K562 (cell line): ENCODE results near the gene GLRA3. TPM values are rescaled to one million over a fixed set of nuclear protein-coding genes. Genes with fewer than 3 reads are reported as not detected.

ENCODE experiments used
- ATAC-seq: fragments of 200-7000 bp; cut with Tn5 transposase; 3 replicates; pipeline ENCODE4 v1.9.1; 2020; ENCODE audit warnings: moderate library complexity
- BruUV-seq: library from RNA; stranded (reverse); fragments of 400-500 nt; replicated peaks from 2 replicates; lab custom pipeline; 2021; lab: Mats Ljungman, UMichigan
- CTCF ChIA-PET: fragments of 300-600 bp; formaldehyde crosslinking; extraction: SDS; loops from one replicate; lab custom pipeline; 2021; ENCODE audit warnings: low intra/inter-chr PET ratio; lab: Yijun Ruan, JAX
- POLR2A ChIA-PET: fragments of 300-600, 350-650 bp; sonication (Branson Sonifier 250); formaldehyde crosslinking; extraction: SDS; loops from one replicate; lab custom pipeline; 2021; ENCODE audit warnings: antibody characterized with exemption, inconsistent platforms; lab: Yijun Ruan, JAX
- DNase-seq, 4 experiments: peaks; one replicate each; pipeline versions ENCODE4 v3.0.0 to v3.0.0-alpha.2; 2011 to 2018; ENCODE audit warnings: low spot score in 3 of 4, mixed read lengths in 3 of 4; ENCODE audit errors: extremely low read depth in 1 of 4
- FAIRE-seq: peaks from 2 replicates; lab custom pipeline; 2011; peaks lifted over from hg19 to GRCh38; lab: Jason Lieb, UNC
- H2AFZ ChIP-seq: 2 replicates; pipeline ENCODE4 v1.6.0; 2011; ENCODE audit warnings: low read depth, low read length, control low read depth, inconsistent platforms
- H3K27ac ChIP-seq: fragments of 200-600 bp; 3 replicates; pipeline ENCODE4 v1.8.0; 2011; ENCODE audit warnings: low read depth, mild to moderate bottlenecking, control low read depth, inconsistent platforms, low read length, moderate library complexity, mixed read lengths; ENCODE audit errors: extremely low read depth
- H3K27me3 ChIP-seq, 2 experiments: fragments of 300-600 bp in 1 of 2; 2 replicates in 1 of 2; 3 replicates in 1 of 2; pipeline versions ENCODE4 v1.6.0 to v1.8.0; 2011; ENCODE audit warnings: inconsistent platforms in 2 of 2, low read length in 2 of 2, mild to moderate bottlenecking in 1 of 2, mixed read lengths in 1 of 2, moderate library complexity in 1 of 2; ENCODE audit not compliant: control insufficient read depth in 2 of 2, insufficient read depth in 2 of 2
- H3K36me3 ChIP-seq: fragments of 300-600 bp; 3 replicates; pipeline ENCODE4 v1.8.0; 2011; ENCODE audit warnings: mild to moderate bottlenecking, low read length, inconsistent platforms; ENCODE audit not compliant: control insufficient read depth, insufficient read depth
- H3K4me1 ChIP-seq, 2 experiments: fragments of 200-600 bp in 1 of 2; replicated peaks in 1 of 2; 2 replicates in 1 of 2; 3 replicates in 1 of 2; pipeline versions ENCODE4 v1.5.1 to v1.8.0; 2011; ENCODE audit warnings: inconsistent platforms in 2 of 2, low read length in 2 of 2, mild to moderate bottlenecking in 1 of 2, mixed read lengths in 1 of 2, moderate library complexity in 1 of 2; ENCODE audit not compliant: control insufficient read depth in 2 of 2, insufficient read depth in 2 of 2
- H3K4me2 ChIP-seq: 2 replicates; pipeline ENCODE4 v1.6.1; 2011; ENCODE audit warnings: low read length, control low read depth, inconsistent platforms, mixed read lengths; ENCODE audit not compliant: insufficient read depth
- H3K4me3 ChIP-seq: fragments of 200-600 bp; sonication (generic), shearing (Covaris generic); 2 replicates; pipeline ENCODE4 v1.5.1; 2016; ENCODE audit warnings: control low read depth, inconsistent platforms
- H3K79me2 ChIP-seq: fragments of 200-600 bp; 3 replicates; pipeline ENCODE4 v1.8.0; 2011; ENCODE audit warnings: low read length, inconsistent platforms; ENCODE audit not compliant: control insufficient read depth, insufficient read depth
- H3K9ac ChIP-seq, 2 experiments: 2 replicates each; pipeline versions ENCODE4 v1.6.0 to v1.6.1; 2011; ENCODE audit warnings: low read depth in 2 of 2, low read length in 2 of 2, control low read depth in 1 of 2, inconsistent platforms in 1 of 2, mild to moderate bottlenecking in 1 of 2, mixed read lengths in 1 of 2; ENCODE audit not compliant: insufficient read depth in 1 of 2
- H3K9me1 ChIP-seq: one replicate; pipeline ENCODE4 v1.6.0; 2011; ENCODE audit warnings: inconsistent platforms, mild to moderate bottlenecking, low read length, moderate library complexity; ENCODE audit not compliant: control insufficient read depth, insufficient read depth
- H3K9me3 ChIP-seq: replicated peaks from 2 replicates; pipeline ENCODE4 v1.5.1; 2011; ENCODE audit warnings: low read depth, low read length, inconsistent platforms; ENCODE audit not compliant: control insufficient read depth, insufficient read depth
- H4K20me1 ChIP-seq: replicated peaks from 2 replicates; pipeline ENCODE4 v1.6.1; 2011; ENCODE audit warnings: low read length, inconsistent platforms, mixed read lengths; ENCODE audit not compliant: control insufficient read depth, insufficient read depth
- CEBPG ChIP-seq, 3 experiments: fragments of 200-800 bp in 1 of 3; sonication (Bioruptor generic) in 1 of 3; sonication (generic) in 1 of 3; formaldehyde crosslinking in 1 of 3; IDR thresholded peaks in 2 of 3; conservative IDR thresholded peaks in 1 of 3; 2 replicates each; pipeline versions ENCODE4 v1.6.1 to v1.8.0; 2016 to 2022; ENCODE audit warnings: missing compliant biosample characterization in 2 of 3, missing genetic modification characterization in 2 of 3, mild to moderate bottlenecking in 1 of 3, missing genetic modification reagents in 1 of 3
- CHCHD3 ChIP-seq: fragments of 250-450 bp; sonication (Bioruptor Pico); IDR thresholded peaks from 2 replicates; pipeline ENCODE4 v2.1.2; 2022; ENCODE audit warnings: mild to moderate bottlenecking
- HMG20B ChIP-seq: fragments of 250-450 bp; sonication (Bioruptor Pico); IDR thresholded peaks from 2 replicates; pipeline ENCODE4 v1.5.0; 2021; ENCODE audit warnings: mild to moderate bottlenecking
- KDM5B ChIP-seq: fragments of 200-600 bp; sonication (generic); IDR thresholded peaks from 2 replicates; pipeline ENCODE4 v1.6.1; 2012; ENCODE audit warnings: low read depth, mild to moderate bottlenecking, moderate library complexity, low read length, control low read depth, inconsistent platforms; ENCODE audit not compliant: insufficient replicate concordance
- MXD1 ChIP-seq: fragments of 250-450 bp; sonication (Bioruptor Pico); IDR thresholded peaks from 2 replicates; pipeline ENCODE4 v1.8.0; 2021; ENCODE audit warnings: borderline replicate concordance, mild to moderate bottlenecking, moderate library complexity; ENCODE audit not compliant: poor library complexity, severe bottlenecking
- NR2C1 ChIP-seq, 2 experiments: fragments of 450-650 bp; IDR thresholded peaks; 2 replicates each; pipeline ENCODE4 v1.6.1; 2017; ENCODE audit warnings: mild to moderate bottlenecking in 2 of 2, antibody characterized with exemption in 1 of 2, inconsistent platforms in 1 of 2, missing compliant biosample characterization in 1 of 2, missing genetic modification characterization in 1 of 2
- SFPQ ChIP-seq: fragments of 200-400 bp; formaldehyde crosslinking; IDR thresholded peaks from 2 replicates; pipeline ENCODE4 v1.6.1; 2017; ENCODE audit warnings: mild to moderate bottlenecking, low read depth, low read length, moderate library complexity
- TEAD2 ChIP-seq: fragments of 450-650 bp; IDR thresholded peaks from 2 replicates; pipeline ENCODE4 v1.6.1; 2016; ENCODE audit warnings: missing genetic modification characterization, control low read depth, missing compliant biosample characterization
- TFAP4 ChIP-seq: sonication (generic); formaldehyde crosslinking; IDR thresholded peaks from 2 replicates; pipeline ENCODE4 v1.8.0; 2022; ENCODE audit warnings: missing genetic modification reagents, mild to moderate bottlenecking, moderate library complexity, borderline replicate concordance
- ZKSCAN3 ChIP-seq: fragments of 250-450 bp; sonication (Bioruptor Pico); IDR thresholded peaks from 2 replicates; pipeline ENCODE4 v1.4.0; 2020
- ZNF695 ChIP-seq: fragments of 450-650 bp; formaldehyde crosslinking; IDR thresholded peaks from 2 replicates; pipeline ENCODE4 v1.4.0; 2020; ENCODE audit warnings: mild to moderate bottlenecking, moderate library complexity
- WGBS: fragments of 100-300 bp; shearing (Covaris generic); methylation state at CpG from one replicate; pipeline ENCODE4 v1.1.6; 2016; ENCODE audit warnings: low coverage, mixed read lengths; ENCODE audit not compliant: insufficient coverage; ENCODE audit errors: missing lambda C conversion rate; 5-methylcytosine and 5-hydroxymethylcytosine counted together
- in situ Hi-C: fragments of 300-500 bp; cut with MboI; formaldehyde crosslinking; loops from 4 replicates; pipeline ENCODE4 v1.15.0; 2018; ENCODE audit warnings: inconsistent platforms, mixed read lengths
- intact Hi-C: fragments of 100-400 bp; cut with micrococcal nuclease; formaldehyde crosslinking; loops from 2 replicates; pipeline ENCODE4 v1.14.2; 2022
- polyA plus RNA-seq, 8 experiments: library from polyadenylated mRNA; depleted of rRNA in 4 of 8; stranded (reverse) in 5 of 8; unstranded in 3 of 8; fragments of >200 nt; fragmentation: Nextera tagmentation in 2 of 8; fragmentation: Illumina TruSeq in 1 of 8; extraction: Ambion mirVana in 2 of 8; extraction: Trizol in 1 of 8; gene quantifications; 2 replicates each; pipeline versions ENCODE4 v1.2.1 to v1.2.3, GENCODE V29; 2011 to 2014; ENCODE audit warnings: inconsistent platforms in 1 of 8, missing spikeins in 1 of 8
- total RNA-seq, 7 experiments: library from RNA; depleted of rRNA in 6 of 7; stranded (reverse); fragments of >200 nt in 6 of 7; fragmentation: Illumina TruSeq in 2 of 7; extraction: Trizol in 2 of 7; gene quantifications; 2 replicates each; pipeline versions ENCODE4 v1.2.1 to v1.2.3, GENCODE V29; 2011 to 2021; ENCODE audit warnings: low replicate concordance in 1 of 7
- TF ChIP-seq, protein P1 (sequence below): fragments of 450-650 bp; IDR thresholded peaks from 2 replicates; pipeline ENCODE4 v1.6.1; 2016; ENCODE audit warnings: missing biosample characterization, missing genetic modification characterization
- TF ChIP-seq, protein P2 (sequence below): fragments of 250-450 bp; sonication (Bioruptor Pico); IDR thresholded peaks from 2 replicates; pipeline ENCODE4 v1.5.1; 2021; ENCODE audit warnings: mild to moderate bottlenecking

GLRA3 gene
- total and polyA plus RNA-seq, 9 of the 15 experiments (the other 6 are each of a cell fraction or from before 2014, with no cell fraction given), result 0.06 to 0.14 (median 0.08) TPM; not detected in 2

- no peaks in the 10 kb centered on the region for H3K9me3 ChIP-seq
- ChIA-PET CTCF (interaction anchor here (0.5 kb wide), 1 partner anchor 75 kb away, joined by 6 read pairs; no protein-coding TSS in a partner anchor), POLR2A (interaction anchor here (0.6 kb wide), 1 partner anchor 84 kb away, joined by 3 read pairs; no protein-coding TSS in a partner anchor)
- no peaks in the 10 kb centered on the region for H3K4me1 ChIP-seq
- no peaks in the 10 kb centered on the region for H3K27me3 ChIP-seq
- no peaks in the 10 kb centered on the region for H3K9me1 ChIP-seq
- H3K27ac ChIP-seq, result no peak overlapping the region
- no TSS peak for BruUV-seq
- in situ Hi-C loops (no loop called here), intact Hi-C loops (no loop called here)
- no peak for FAIRE-seq
- no peaks in the 10 kb centered on the region for H4K20me1 ChIP-seq
- no peaks in the 10 kb centered on the region for H3K79me2 ChIP-seq
- H3K4me2 ChIP-seq, result no peak overlapping the region
- WGBS, result 12% methylated on average over 2 of the region's 2 CpGs
- H3K9ac ChIP-seq, result no peak overlapping the region
- DNase-seq, result no peak
- H2AFZ ChIP-seq, result no peak overlapping the region; the same call in 1 of the 2 replicates
- ATAC-seq, result no peak
- no peak overlapping the region for H3K4me3 ChIP-seq
- no peaks in the 10 kb centered on the region for H3K36me3 ChIP-seq
- TF ChIP-seq, protein P1, sequence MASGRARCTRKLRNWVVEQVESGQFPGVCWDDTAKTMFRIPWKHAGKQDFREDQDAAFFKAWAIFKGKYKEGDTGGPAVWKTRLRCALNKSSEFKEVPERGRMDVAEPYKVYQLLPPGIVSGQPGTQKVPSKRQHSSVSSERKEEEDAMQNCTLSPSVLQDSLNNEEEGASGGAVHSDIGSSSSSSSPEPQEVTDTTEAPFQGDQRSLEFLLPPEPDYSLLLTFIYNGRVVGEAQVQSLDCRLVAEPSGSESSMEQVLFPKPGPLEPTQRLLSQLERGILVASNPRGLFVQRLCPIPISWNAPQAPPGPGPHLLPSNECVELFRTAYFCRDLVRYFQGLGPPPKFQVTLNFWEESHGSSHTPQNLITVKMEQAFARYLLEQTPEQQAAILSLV (tag), result no peak
- TF ChIP-seq CHCHD3 (CRISPR knock-in tag) (no peak), SFPQ (no peak), MXD1 (CRISPR knock-in tag) (no peak), ZKSCAN3 (no peak), ZNF695 (CRISPR knock-in tag) (no peak), CEBPG (CRISPR knock-in tag; IDR thresholded peaks at IDR 0.05) (no peak), CEBPG (tag; conservative IDR thresholded peaks at IDR 0.05 in 1 of 2, IDR thresholded peaks at IDR 0.05 in 1 of 2) (no peak), KDM5B (no peak), HMG20B (no peak), TEAD2 (tag) (no peak), TFAP4 (CRISPR knock-in tag) (no peak), NR2C1 (IDR thresholded peaks at IDR 0.05) (no peak), NR2C1 (tag; IDR thresholded peaks at IDR 0.05) (no peak)
- TF ChIP-seq, protein P2, sequence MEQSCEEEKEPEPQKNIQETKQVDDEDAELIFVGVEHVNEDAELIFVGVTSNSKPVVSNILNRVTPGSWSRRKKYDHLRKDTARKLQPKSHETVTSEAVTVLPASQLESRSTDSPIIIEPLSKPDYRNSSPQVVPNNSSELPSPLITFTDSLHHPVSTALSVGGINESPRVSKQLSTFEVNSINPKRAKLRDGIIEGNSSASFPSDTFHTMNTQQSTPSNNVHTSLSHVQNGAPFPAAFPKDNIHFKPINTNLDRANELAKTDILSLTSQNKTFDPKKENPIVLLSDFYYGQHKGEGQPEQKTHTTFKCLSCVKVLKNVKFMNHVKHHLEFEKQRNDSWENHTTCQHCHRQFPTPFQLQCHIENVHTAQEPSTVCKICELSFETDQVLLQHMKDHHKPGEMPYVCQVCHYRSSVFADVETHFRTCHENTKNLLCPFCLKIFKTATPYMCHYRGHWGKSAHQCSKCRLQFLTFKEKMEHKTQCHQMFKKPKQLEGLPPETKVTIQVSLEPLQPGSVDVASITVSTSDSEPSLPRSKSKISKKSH (CRISPR knock-in tag), result no peak
These were observed 77.0 kb downstream of the GLRA3 start for GRCh38 chr4:174752026-174752425.
